ENCODE data around the gene TJP2. TPM values are rescaled to one million over a fixed set of nuclear protein-coding genes. Genes with fewer than 3 reads are reported as not detected.
A peak's percentile ranks its signal among the peaks of the same experiment; 100 is the strongest.

The TJP2 gene
- total RNA-seq, 4 donors from 2014 or later: 39.3 to 147 (median 104) TPM

DNA sequence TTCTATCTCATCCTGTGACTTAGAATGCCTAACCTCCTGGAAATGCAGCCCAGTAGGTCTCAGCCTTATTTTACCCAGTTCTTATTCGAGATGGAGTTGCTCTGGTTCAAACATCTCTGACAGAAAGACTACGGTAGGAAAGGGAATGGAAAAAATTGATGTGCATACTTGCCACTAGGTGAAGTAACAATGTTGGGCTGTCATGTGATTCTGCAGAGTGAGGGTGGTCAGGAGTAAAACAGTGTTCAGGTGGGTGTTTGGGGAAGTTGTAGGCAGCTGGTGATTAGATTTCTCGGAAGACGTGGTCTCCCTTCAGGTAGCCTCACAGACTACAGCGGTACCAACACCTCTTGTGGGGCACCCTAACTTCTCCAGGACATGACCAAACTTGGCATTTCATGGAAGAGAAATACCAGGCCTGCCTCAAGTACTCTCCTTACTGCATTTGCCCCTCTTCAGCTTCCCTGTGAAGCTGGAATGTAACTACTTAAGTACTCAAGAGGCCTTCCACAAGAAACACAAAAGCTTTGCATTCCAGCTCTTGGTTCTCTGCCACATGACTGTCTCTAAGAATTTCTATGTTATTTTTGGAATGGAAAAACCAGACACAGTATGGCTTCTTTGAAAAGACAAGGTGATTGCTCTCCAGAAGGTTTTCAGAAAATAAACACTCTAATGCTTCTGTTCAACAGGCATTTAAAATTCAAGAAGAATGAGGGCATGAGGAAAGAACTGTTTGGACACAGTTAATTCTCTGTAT, 133.5 kb downstream of the TJP2 start:
- Histone ChIP-seq H3K9me3 (no peaks in the 10 kb centered on the region), H3K4me3 (no peak overlapping the region), H3K36me3 (no peaks in the 10 kb centered on the region), H3K27me3 (no peaks in the 10 kb centered on the region), H3K27ac (peak overlapping the region; percentile 69 to 87 (median 78)), H3K4me1 (peaks cover 0 to 18% (median 6%) of the 10 kb centered on the region in 3 donors)
- WGBS, 2 donors (ENCODE audit: low coverage in 1 of 2): 66% methylated on average over 5 of the region's 5 CpGs; no CpG with 5 or more reads in 1 of the 2 donors
- peak; percentile 70 for ATAC-seq
- TF ChIP-seq, protein P1, sequence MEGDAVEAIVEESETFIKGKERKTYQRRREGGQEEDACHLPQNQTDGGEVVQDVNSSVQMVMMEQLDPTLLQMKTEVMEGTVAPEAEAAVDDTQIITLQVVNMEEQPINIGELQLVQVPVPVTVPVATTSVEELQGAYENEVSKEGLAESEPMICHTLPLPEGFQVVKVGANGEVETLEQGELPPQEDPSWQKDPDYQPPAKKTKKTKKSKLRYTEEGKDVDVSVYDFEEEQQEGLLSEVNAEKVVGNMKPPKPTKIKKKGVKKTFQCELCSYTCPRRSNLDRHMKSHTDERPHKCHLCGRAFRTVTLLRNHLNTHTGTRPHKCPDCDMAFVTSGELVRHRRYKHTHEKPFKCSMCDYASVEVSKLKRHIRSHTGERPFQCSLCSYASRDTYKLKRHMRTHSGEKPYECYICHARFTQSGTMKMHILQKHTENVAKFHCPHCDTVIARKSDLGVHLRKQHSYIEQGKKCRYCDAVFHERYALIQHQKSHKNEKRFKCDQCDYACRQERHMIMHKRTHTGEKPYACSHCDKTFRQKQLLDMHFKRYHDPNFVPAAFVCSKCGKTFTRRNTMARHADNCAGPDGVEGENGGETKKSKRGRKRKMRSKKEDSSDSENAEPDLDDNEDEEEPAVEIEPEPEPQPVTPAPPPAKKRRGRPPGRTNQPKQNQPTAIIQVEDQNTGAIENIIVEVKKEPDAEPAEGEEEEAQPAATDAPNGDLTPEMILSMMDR (IDR thresholded peaks at IDR 0.05): peak in 2 of 4 experiments; percentile 31 to 43
- TF ChIP-seq POLR2AphosphoS5 (IDR thresholded peaks at IDR 0.05): no peak

DNA sequence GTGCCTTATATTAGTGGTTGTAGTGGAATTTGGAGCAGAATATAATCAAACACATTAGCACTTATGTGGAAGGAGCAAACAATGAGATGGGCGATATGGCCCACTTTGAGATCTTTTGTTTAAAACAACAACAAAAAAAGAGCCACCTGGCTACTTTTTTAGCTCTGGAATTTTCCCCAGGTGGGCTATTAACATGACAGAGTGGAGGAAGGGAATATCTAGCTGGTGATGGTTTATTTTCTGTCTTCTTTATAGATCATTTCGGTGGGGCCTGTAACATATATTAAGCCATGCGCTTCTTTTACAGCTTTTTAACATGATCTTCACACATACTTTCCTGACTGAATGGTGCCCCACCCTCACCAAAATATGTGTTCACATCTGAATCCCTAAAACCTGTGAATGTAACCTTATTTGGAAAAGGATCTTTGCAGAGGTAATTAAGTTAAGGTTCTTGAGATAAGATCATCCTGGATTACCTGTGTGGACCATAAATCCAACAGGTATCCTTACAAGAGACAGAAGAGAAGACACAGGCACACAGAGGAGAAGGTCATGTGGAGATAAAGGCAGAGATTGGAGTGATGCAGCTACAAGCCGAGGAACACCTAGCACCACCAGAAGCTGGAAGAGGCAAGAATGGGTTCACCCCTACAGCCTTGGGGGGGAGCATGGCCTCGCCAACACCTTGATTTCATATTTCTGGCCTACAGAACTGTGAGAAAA, 134.3 kb downstream of the TJP2 start:
- no peaks in the 10 kb centered on the region for H3K36me3 ChIP-seq
- H3K27me3 ChIP-seq: no peaks in the 10 kb centered on the region
- H3K4me1 ChIP-seq: peaks cover 0 to 18% (median 6%) of the 10 kb centered on the region in 3 donors
- no peak overlapping the region for H3K4me3 ChIP-seq
- no peak for ATAC-seq
- H3K27ac ChIP-seq: peak overlapping the region; percentile 69 to 87 (median 78)
- WGBS, 2 donors (ENCODE audit: low coverage in 1 of 2): 75 to 78% methylated on average over 5 of the region's 5 CpGs
- TF ChIP-seq POLR2AphosphoS5 (IDR thresholded peaks at IDR 0.05) (no peak), POLR2A (IDR thresholded peaks at IDR 0.05) (no peak), EP300 (IDR thresholded peaks at IDR 0.05) (no peak)
- TF ChIP-seq, protein P1 (IDR thresholded peaks at IDR 0.05): no peak
- no peaks in the 10 kb centered on the region for H3K9me3 ChIP-seq

DNA sequence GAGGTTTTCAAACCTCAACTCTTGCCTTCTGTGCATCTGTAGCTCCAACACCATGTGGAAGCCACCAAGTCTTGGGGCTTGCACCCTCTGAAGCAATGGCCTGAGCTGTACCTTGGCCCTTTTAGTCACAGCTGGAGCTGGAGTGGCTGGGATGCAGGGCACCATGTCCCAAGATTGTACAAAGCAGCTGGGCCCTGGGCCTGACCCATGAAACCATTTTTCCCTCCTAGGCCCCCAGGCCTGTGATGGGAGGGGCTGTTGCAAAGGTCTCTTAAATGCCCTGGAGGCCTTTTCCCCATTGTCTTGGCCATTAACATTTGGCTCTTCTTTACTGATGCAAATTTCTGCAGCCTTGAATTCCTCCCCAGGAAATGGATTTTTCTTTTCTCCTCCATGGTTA, 139.1 kb downstream of the TJP2 start:
- no peak overlapping the region for H3K27ac ChIP-seq
- no peak for TF ChIP-seq POLR2AphosphoS5 (IDR thresholded peaks at IDR 0.05)
- TF ChIP-seq, protein P1 (IDR thresholded peaks at IDR 0.05): no peak
- no peak for TF ChIP-seq POLR2A (IDR thresholded peaks at IDR 0.05)
- TF ChIP-seq EP300 (IDR thresholded peaks at IDR 0.05): no peak
- no peak overlapping the region for H3K4me3 ChIP-seq
- H3K27me3 ChIP-seq: no peaks in the 10 kb centered on the region
- no peak for ATAC-seq
- H3K4me1 ChIP-seq: peaks cover 0 to 5% (median 4%) of the 10 kb centered on the region in 3 donors
- H3K9me3 ChIP-seq: no peaks in the 10 kb centered on the region
- no peaks in the 10 kb centered on the region for H3K36me3 ChIP-seq

DNA sequence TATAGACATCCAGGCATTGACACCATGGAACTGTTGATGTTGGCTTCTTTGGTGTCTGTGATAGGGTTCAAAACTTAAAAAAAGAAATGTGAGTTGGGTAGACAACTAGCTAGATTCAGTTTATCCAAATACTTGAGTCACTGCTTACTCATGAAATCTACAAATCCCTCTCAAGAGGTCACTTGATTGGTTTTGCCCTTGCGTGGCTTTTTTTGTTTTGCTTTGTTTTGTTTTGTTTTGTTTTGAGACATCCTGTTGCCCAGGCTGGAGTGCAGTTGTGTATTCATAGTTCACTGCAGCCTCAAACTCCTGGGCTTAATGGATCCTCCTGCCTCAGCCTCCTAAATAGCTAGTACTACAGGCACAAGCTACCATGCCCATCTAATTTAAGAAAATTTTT, 140.5 kb downstream of the TJP2 start:
- TF ChIP-seq, protein P1 (IDR thresholded peaks at IDR 0.05): no peak
- TF ChIP-seq POLR2A (IDR thresholded peaks at IDR 0.05): no peak
- no peak for TF ChIP-seq EP300 (IDR thresholded peaks at IDR 0.05)
- no peak for TF ChIP-seq POLR2AphosphoS5 (IDR thresholded peaks at IDR 0.05)
- no peak overlapping the region for H3K27ac ChIP-seq
- no peaks in the 10 kb centered on the region for H3K9me3 ChIP-seq
- no peaks in the 10 kb centered on the region for H3K4me1 ChIP-seq
- no peaks in the 10 kb centered on the region for H3K27me3 ChIP-seq
- H3K36me3 ChIP-seq: no peaks in the 10 kb centered on the region
- no peak overlapping the region for H3K4me3 ChIP-seq
- 88 to 100% methylated on average over 1 of the region's 1 CpG for WGBS, 2 donors (ENCODE audit: low coverage in 1 of 2)
- ATAC-seq: no peak
